Measurements from ENCODE around the gene ADAMTSL3. TPM values are rescaled to one million over a fixed set of nuclear protein-coding genes. Genes with fewer than 3 reads are reported as not detected.

ADAMTSL3 gene
- total RNA-seq, 1 donor from 2014 or later: 0.64 TPM

DNA sequence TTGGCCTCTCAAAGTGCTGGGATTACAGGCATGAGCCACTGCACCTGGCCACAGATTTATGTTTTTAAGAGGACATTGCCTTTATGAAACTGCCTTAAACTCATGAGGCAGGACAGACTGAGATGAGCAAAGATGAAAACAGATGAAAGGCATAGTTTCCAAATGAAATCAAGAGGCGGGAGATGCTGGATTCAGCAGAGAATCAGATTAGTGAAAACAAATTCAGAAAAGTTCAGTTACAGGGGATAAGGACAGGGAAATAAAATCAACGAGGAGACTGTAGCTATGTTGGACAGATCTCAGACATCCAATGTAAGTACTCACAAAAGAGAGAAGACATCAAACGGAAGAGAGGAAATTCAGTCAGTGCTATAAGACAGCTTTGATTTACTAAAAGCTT, 68.1 kb downstream of the ADAMTSL3 start:
- no peaks in the 10 kb centered on the region for H3K27me3 Mint-ChIP-seq (ENCODE audit: unreplicated experiment)
- no peaks in the 10 kb centered on the region for H3K9me3 Mint-ChIP-seq (ENCODE audit: unreplicated experiment)
- no peak overlapping the region for H3K27ac Mint-ChIP-seq (ENCODE audit: unreplicated experiment)
- no peaks in the 10 kb centered on the region for H3K36me3 Mint-ChIP-seq (ENCODE audit: low read depth, unreplicated experiment)
- TF ChIP-seq, protein P1, sequence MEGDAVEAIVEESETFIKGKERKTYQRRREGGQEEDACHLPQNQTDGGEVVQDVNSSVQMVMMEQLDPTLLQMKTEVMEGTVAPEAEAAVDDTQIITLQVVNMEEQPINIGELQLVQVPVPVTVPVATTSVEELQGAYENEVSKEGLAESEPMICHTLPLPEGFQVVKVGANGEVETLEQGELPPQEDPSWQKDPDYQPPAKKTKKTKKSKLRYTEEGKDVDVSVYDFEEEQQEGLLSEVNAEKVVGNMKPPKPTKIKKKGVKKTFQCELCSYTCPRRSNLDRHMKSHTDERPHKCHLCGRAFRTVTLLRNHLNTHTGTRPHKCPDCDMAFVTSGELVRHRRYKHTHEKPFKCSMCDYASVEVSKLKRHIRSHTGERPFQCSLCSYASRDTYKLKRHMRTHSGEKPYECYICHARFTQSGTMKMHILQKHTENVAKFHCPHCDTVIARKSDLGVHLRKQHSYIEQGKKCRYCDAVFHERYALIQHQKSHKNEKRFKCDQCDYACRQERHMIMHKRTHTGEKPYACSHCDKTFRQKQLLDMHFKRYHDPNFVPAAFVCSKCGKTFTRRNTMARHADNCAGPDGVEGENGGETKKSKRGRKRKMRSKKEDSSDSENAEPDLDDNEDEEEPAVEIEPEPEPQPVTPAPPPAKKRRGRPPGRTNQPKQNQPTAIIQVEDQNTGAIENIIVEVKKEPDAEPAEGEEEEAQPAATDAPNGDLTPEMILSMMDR (IDR thresholded peaks at IDR 0.05; ENCODE audit: unreplicated experiment): no peak
- DNase-seq (ENCODE audit: low spot score): no peak
- no peaks in the 10 kb centered on the region for H3K4me1 Mint-ChIP-seq (ENCODE audit: unreplicated experiment)
- no peak overlapping the region for H3K4me3 Mint-ChIP-seq (ENCODE audit: unreplicated experiment)

DNA sequence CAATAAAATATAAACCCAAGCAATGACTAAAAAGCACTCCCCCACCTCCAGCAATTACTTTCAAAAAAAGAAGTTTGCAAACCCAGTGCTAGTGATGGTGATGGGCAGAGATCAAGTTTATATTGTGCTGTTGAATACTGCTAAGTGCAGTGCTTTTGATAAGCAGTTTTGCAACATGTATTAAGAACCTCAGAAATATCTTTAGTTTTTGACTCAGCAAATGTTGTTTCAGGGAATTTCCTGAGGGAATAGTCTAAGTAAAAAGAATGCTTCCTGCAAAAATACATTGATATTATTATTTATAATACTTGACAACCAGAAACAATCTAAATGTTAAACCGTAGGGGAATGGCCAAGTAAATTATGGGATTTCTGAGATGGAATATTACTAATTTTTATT, 69.3 kb downstream of the ADAMTSL3 start:
- TF ChIP-seq, protein P1 (IDR thresholded peaks at IDR 0.05; ENCODE audit: unreplicated experiment): no peak
- Mint-ChIP-seq H3K4me3 (ENCODE audit: unreplicated experiment) (no peak overlapping the region), H3K4me1 (ENCODE audit: unreplicated experiment) (no peaks in the 10 kb centered on the region), H3K27me3 (ENCODE audit: unreplicated experiment) (no peaks in the 10 kb centered on the region), H3K36me3 (ENCODE audit: low read depth, unreplicated experiment) (no peaks in the 10 kb centered on the region), H3K9me3 (ENCODE audit: unreplicated experiment) (no peaks in the 10 kb centered on the region), H3K27ac (ENCODE audit: unreplicated experiment) (no peak overlapping the region)
- no peak for DNase-seq (ENCODE audit: low spot score)

DNA sequence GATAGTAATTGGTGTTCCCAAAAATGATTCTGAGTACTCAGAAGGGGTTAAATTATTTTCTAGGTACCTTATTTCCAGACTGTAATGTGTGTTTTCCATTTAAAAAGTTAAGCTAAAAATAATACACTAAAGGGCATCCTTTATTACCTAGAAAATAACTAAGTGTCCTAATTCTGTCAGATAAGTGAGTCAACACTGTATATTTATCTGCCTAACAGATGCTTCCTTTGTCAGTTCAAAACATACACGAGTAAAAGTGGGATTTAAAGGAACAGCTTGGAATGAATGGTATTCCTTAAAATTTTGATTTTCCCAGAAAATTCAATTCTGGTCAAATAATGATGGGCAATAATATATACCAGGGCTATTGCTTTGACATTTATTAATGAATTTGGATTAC, 78.3 kb downstream of the ADAMTSL3 start:
- TF ChIP-seq, protein P1 (IDR thresholded peaks at IDR 0.05; ENCODE audit: unreplicated experiment): no peak
- no peak for DNase-seq (ENCODE audit: low spot score)
- Mint-ChIP-seq H3K9me3 (ENCODE audit: unreplicated experiment) (no peaks in the 10 kb centered on the region), H3K4me1 (ENCODE audit: unreplicated experiment) (no peaks in the 10 kb centered on the region), H3K27ac (ENCODE audit: unreplicated experiment) (no peak overlapping the region), H3K27me3 (ENCODE audit: unreplicated experiment) (no peaks in the 10 kb centered on the region), H3K36me3 (ENCODE audit: low read depth, unreplicated experiment) (no peaks in the 10 kb centered on the region), H3K4me3 (ENCODE audit: unreplicated experiment) (no peak overlapping the region)

DNA sequence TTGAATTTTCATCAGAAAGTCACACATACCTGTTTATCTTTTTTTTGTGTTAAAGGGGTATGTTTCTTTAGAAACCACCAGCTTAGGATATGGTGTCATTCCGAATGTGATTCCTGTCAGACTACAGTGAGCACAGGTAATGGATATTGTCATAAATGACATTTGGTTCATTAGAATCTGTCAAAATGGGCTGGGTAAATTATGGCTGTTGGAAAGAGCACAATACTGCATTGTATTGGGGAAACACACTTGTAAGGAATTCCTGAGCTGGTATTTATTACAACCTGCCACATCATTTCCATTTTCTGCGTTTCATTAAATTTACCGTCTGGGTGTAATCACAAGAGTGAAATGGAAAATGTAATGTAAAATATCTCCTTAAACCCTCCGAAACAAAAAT, 78.8 kb downstream of the ADAMTSL3 start:
- Mint-ChIP-seq H3K4me1 (ENCODE audit: unreplicated experiment) (no peaks in the 10 kb centered on the region), H3K27ac (ENCODE audit: unreplicated experiment) (no peak overlapping the region), H3K27me3 (ENCODE audit: unreplicated experiment) (no peaks in the 10 kb centered on the region), H3K9me3 (ENCODE audit: unreplicated experiment) (no peaks in the 10 kb centered on the region), H3K36me3 (ENCODE audit: low read depth, unreplicated experiment) (no peaks in the 10 kb centered on the region), H3K4me3 (ENCODE audit: unreplicated experiment) (no peak overlapping the region)
- DNase-seq (ENCODE audit: low spot score): no peak
- TF ChIP-seq, protein P1 (IDR thresholded peaks at IDR 0.05; ENCODE audit: unreplicated experiment): no peak

DNA sequence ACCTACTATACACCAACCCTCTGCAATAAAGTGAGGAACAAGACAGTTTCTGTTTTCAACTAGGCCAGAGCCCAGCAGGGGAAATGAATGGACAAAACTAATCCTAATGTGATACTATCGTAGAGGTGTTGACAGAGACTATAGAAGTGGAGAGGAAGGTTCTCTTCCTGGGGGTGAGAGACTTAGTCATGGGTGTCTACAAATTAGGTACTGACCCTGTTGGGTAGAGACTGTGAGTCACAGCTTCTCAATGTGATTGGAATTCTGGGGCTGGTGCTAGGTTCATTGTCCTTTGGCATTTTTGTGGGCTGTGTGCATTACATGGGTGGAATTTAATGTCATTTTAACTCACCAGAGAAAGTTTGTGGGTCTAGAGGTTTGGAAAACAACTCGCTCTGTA, 79.3 kb downstream of the ADAMTSL3 start:
- DNase-seq (ENCODE audit: low spot score): no peak
- H3K4me3 Mint-ChIP-seq (ENCODE audit: unreplicated experiment): no peak overlapping the region
- H3K36me3 Mint-ChIP-seq (ENCODE audit: low read depth, unreplicated experiment): no peaks in the 10 kb centered on the region
- TF ChIP-seq, protein P1 (IDR thresholded peaks at IDR 0.05; ENCODE audit: unreplicated experiment): no peak
- H3K4me1 Mint-ChIP-seq (ENCODE audit: unreplicated experiment): no peaks in the 10 kb centered on the region
- no peak overlapping the region for H3K27ac Mint-ChIP-seq (ENCODE audit: unreplicated experiment)
- no peaks in the 10 kb centered on the region for H3K9me3 Mint-ChIP-seq (ENCODE audit: unreplicated experiment)
- no peaks in the 10 kb centered on the region for H3K27me3 Mint-ChIP-seq (ENCODE audit: unreplicated experiment)
